ENCODE measurements around the gene FOXK1. TPM values are rescaled to one million over a fixed set of nuclear protein-coding genes. Genes with fewer than 3 reads are reported as not detected.

The FOXK1 gene
- total and polyA plus RNA-seq, 2 experiments from 2014 or later: 2.3 to 12.7 TPM

DNA sequence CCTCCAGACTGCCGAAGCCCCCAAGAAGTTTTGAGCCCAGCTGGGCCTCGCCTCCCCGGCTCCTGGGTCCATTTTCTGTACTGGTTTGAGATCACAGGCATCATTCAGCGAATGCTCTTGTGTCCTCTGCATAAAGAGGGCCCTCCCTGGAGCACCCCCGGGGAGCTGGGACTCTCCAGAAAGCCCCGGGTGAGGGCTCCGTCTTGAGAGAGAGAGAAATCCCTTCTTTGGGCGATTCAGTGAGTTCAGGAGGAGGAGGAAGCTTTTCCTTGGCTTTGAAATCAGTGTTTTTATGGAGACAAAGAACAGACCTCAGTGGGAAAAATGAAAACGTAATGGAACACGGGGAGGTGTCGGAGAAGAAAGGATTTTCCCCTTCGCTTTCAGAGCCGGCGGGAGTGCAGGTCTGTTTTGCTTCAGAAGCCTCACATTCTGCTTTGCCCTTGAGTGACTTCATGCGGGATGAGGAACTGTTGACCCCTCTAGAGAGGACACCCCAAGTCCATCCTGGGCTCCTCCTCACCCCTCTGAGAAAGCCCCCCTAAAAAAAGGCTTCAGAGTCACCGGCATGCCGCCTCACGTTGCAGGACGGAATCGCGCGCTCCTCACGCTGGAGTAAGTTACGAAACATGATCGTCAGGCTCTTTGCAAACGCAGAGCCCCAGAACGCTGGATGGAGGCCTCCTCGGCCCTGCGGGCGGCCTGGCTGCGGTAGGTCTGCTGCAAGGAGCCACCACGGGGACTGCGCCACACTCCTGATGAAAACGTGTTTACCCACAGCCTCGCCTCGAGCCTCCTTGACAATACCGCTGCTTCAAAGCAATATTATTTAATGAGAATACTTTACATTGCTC, 84.8 kb downstream of the FOXK1 start:
- Histone ChIP-seq H3K79me2 (replicated peaks; ENCODE audit: insufficient read depth) (no peaks in the 10 kb centered on the region), H3K9me2 (ENCODE audit: insufficient read depth) (no peaks in the 10 kb centered on the region), H3K27me3 (ENCODE audit: insufficient read depth) (no peaks in the 10 kb centered on the region), H3K27ac (ENCODE audit: low read depth) (no peak overlapping the region), H3F3A (replicated peaks; ENCODE audit: low read depth) (no peaks in the 10 kb centered on the region), H2AFZ (no peak overlapping the region), H3K4me3 (no peak overlapping the region), H4K20me1 (replicated peaks; ENCODE audit: insufficient read depth) (no peaks in the 10 kb centered on the region; the same call in 1 of the 2 replicates), H3K4me2 (no peak overlapping the region), H3K36me3 (ENCODE audit: insufficient read depth) (no peaks in the 10 kb centered on the region; the same call in 1 of the 2 replicates), H3K4me1 (ENCODE audit: insufficient read depth) (no peaks in the 10 kb centered on the region)
- DNase-seq (ENCODE audit: low spot score) (no peak), ATAC-seq (no peak)
- Mint-ChIP-seq H3K4me1 (no peaks in the 10 kb centered on the region), H3K4me3 (no peak overlapping the region), H3K27ac (no peak overlapping the region), H3K36me3 (ENCODE audit: low read depth) (peaks cover 5% of the 10 kb centered on the region; the same call in 2 of the 3 replicates), H3K9me3 (no peaks in the 10 kb centered on the region; the same call in 2 of the 3 replicates), H3K27me3 (ENCODE audit: insufficient read depth, low read depth, poor library complexity) (peaks cover 7% of the 10 kb centered on the region)
- TF ChIP-seq, protein P1, sequence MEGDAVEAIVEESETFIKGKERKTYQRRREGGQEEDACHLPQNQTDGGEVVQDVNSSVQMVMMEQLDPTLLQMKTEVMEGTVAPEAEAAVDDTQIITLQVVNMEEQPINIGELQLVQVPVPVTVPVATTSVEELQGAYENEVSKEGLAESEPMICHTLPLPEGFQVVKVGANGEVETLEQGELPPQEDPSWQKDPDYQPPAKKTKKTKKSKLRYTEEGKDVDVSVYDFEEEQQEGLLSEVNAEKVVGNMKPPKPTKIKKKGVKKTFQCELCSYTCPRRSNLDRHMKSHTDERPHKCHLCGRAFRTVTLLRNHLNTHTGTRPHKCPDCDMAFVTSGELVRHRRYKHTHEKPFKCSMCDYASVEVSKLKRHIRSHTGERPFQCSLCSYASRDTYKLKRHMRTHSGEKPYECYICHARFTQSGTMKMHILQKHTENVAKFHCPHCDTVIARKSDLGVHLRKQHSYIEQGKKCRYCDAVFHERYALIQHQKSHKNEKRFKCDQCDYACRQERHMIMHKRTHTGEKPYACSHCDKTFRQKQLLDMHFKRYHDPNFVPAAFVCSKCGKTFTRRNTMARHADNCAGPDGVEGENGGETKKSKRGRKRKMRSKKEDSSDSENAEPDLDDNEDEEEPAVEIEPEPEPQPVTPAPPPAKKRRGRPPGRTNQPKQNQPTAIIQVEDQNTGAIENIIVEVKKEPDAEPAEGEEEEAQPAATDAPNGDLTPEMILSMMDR (conservative IDR thresholded peaks at IDR 0.05; ENCODE audit: low read depth in 2 of 2): no peak
- no peak for TF ChIP-seq STAT1 (IDR thresholded peaks at IDR 0.05; ENCODE audit: unreplicated experiment)
- no peak for TF ChIP-seq POLR2AphosphoS5 (IDR thresholded peaks at IDR 0.05; ENCODE audit: low read depth)
- no peak for TF ChIP-seq ZNF331 (CRISPR knock-in tag; IDR thresholded peaks at IDR 0.05; ENCODE audit: low read depth)
- TF ChIP-seq, protein P2, sequence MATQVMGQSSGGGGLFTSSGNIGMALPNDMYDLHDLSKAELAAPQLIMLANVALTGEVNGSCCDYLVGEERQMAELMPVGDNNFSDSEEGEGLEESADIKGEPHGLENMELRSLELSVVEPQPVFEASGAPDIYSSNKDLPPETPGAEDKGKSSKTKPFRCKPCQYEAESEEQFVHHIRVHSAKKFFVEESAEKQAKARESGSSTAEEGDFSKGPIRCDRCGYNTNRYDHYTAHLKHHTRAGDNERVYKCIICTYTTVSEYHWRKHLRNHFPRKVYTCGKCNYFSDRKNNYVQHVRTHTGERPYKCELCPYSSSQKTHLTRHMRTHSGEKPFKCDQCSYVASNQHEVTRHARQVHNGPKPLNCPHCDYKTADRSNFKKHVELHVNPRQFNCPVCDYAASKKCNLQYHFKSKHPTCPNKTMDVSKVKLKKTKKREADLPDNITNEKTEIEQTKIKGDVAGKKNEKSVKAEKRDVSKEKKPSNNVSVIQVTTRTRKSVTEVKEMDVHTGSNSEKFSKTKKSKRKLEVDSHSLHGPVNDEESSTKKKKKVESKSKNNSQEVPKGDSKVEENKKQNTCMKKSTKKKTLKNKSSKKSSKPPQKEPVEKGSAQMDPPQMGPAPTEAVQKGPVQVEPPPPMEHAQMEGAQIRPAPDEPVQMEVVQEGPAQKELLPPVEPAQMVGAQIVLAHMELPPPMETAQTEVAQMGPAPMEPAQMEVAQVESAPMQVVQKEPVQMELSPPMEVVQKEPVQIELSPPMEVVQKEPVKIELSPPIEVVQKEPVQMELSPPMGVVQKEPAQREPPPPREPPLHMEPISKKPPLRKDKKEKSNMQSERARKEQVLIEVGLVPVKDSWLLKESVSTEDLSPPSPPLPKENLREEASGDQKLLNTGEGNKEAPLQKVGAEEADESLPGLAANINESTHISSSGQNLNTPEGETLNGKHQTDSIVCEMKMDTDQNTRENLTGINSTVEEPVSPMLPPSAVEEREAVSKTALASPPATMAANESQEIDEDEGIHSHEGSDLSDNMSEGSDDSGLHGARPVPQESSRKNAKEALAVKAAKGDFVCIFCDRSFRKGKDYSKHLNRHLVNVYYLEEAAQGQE (IDR thresholded peaks at IDR 0.05; ENCODE audit: unreplicated experiment): no peak
- no peak for TF ChIP-seq ZNF114 (CRISPR knock-in tag; IDR thresholded peaks at IDR 0.05)
- no peak for TF ChIP-seq CREB1 (CRISPR knock-in tag; IDR thresholded peaks at IDR 0.05; ENCODE audit: low read depth)
- TF ChIP-seq EZH2phosphoT487 (IDR thresholded peaks at IDR 0.05; ENCODE audit: unreplicated experiment): no peak
- no peak for TF ChIP-seq NANOG (IDR thresholded peaks at IDR 0.05; ENCODE audit: borderline replicate concordance)
- TF ChIP-seq, protein P3, sequence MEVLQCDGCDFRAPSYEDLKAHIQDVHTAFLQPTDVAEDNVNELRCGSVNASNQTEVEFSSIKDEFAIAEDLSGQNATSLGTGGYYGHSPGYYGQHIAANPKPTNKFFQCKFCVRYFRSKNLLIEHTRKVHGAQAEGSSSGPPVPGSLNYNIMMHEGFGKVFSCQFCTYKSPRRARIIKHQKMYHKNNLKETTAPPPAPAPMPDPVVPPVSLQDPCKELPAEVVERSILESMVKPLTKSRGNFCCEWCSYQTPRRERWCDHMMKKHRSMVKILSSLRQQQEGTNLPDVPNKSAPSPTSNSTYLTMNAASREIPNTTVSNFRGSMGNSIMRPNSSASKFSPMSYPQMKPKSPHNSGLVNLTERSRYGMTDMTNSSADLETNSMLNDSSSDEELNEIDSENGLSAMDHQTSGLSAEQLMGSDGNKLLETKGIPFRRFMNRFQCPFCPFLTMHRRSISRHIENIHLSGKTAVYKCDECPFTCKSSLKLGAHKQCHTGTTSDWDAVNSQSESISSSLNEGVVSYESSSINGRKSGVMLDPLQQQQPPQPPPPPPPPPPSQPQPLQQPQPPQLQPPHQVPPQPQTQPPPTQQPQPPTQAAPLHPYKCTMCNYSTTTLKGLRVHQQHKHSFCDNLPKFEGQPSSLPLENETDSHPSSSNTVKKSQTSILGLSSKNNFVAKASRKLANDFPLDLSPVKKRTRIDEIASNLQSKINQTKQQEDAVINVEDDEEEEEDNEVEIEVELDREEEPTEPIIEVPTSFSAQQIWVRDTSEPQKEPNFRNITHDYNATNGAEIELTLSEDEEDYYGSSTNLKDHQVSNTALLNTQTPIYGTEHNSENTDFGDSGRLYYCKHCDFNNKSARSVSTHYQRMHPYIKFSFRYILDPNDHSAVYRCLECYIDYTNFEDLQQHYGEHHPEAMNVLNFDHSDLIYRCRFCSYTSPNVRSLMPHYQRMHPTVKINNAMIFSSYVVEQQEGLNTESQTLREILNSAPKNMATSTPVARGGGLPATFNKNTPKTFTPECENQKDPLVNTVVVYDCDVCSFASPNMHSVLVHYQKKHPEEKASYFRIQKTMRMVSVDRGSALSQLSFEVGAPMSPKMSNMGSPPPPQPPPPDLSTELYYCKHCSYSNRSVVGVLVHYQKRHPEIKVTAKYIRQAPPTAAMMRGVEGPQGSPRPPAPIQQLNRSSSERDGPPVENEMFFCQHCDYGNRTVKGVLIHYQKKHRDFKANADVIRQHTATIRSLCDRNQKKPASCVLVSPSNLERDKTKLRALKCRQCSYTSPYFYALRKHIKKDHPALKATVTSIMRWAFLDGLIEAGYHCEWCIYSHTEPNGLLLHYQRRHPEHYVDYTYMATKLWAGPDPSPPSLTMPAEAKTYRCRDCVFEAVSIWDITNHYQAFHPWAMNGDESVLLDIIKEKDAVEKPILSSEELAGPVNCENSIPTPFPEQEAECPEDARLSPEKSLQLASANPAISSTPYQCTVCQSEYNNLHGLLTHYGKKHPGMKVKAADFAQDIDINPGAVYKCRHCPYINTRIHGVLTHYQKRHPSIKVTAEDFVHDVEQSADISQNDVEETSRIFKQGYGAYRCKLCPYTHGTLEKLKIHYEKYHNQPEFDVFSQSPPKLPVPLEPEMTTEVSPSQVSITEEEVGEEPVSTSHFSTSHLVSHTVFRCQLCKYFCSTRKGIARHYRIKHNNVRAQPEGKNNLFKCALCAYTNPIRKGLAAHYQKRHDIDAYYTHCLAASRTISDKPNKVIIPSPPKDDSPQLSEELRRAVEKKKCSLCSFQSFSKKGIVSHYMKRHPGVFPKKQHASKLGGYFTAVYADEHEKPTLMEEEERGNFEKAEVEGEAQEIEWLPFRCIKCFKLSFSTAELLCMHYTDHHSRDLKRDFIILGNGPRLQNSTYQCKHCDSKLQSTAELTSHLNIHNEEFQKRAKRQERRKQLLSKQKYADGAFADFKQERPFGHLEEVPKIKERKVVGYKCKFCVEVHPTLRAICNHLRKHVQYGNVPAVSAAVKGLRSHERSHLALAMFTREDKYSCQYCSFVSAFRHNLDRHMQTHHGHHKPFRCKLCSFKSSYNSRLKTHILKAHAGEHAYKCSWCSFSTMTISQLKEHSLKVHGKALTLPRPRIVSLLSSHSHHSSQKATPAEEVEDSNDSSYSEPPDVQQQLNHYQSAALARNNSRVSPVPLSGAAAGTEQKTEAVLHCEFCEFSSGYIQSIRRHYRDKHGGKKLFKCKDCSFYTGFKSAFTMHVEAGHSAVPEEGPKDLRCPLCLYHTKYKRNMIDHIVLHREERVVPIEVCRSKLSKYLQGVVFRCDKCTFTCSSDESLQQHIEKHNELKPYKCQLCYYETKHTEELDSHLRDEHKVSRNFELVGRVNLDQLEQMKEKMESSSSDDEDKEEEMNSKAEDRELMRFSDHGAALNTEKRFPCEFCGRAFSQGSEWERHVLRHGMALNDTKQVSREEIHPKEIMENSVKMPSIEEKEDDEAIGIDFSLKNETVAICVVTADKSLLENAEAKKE (CRISPR knock-in tag; IDR thresholded peaks at IDR 0.05): no peak
- no peak for TF ChIP-seq JUNB (IDR thresholded peaks at IDR 0.05; ENCODE audit: unreplicated experiment)
- TF ChIP-seq EZH2 (IDR thresholded peaks at IDR 0.05; ENCODE audit: low read depth, unreplicated experiment): no peak
